COLO668 (cell line): ENCODE results near the gene PLCG2.

Experiments
- DNase-seq: peaks from one replicate; lab custom pipeline; 2025; ENCODE audit not compliant: unreplicated experiment; lab: John Stamatoyannopoulos, UW

Gene PLCG2

GRCh38 chr16:81814751-81815428, 35.8 kb downstream of the PLCG2 start:
- no peak for DNase-seq

- DNase-seq = no peak
Observed at GRCh38 chr16:81815429-81815766, 36.3 kb downstream of the PLCG2 start.

- DNase-seq = no peak
Observed at GRCh38 chr16:81816351-81816750, 37.3 kb downstream of the PLCG2 start.

GRCh38 chr16:81816793-81817210, 37.7 kb downstream of the PLCG2 start:
- no peak for DNase-seq

GRCh38 chr16:81817296-81817695, 38.2 kb downstream of the PLCG2 start:
- no peak for DNase-seq

GRCh38 chr16:81817789-81818567, 38.9 kb downstream of the PLCG2 start:
- DNase-seq = no peak

GRCh38 chr16:81818568-81818896, 39.4 kb downstream of the PLCG2 start:
- no peak for DNase-seq

GRCh38 chr16:81818905-81819304, 39.8 kb downstream of the PLCG2 start:
- no peak for DNase-seq

- no peak for DNase-seq
Observed at GRCh38 chr16:81821436-81822128, 42.5 kb downstream of the PLCG2 start.

GRCh38 chr16:81823111-81823510, 44.0 kb downstream of the PLCG2 start:
- no peak for DNase-seq

- no peak for DNase-seq
Observed at GRCh38 chr16:81823734-81824133, 44.6 kb downstream of the PLCG2 start.

GRCh38 chr16:81826523-81826922, 47.4 kb downstream of the PLCG2 start:
- DNase-seq = no peak

GRCh38 chr16:81830845-81831540, 51.9 kb downstream of the PLCG2 start:
- no peak for DNase-seq

GRCh38 chr16:81831722-81832126, 52.6 kb downstream of the PLCG2 start:
- DNase-seq = no peak

GRCh38 chr16:81832801-81833547, 53.9 kb downstream of the PLCG2 start:
- DNase-seq = no peak

- no peak for DNase-seq
Observed at GRCh38 chr16:81833751-81834150, 54.7 kb downstream of the PLCG2 start.

GRCh38 chr16:81834868-81835267, 55.8 kb downstream of the PLCG2 start:
- DNase-seq = no peak

GRCh38 chr16:81836279-81837054, 57.4 kb downstream of the PLCG2 start:
- DNase-seq = no peak

- DNase-seq = no peak
Observed at GRCh38 chr16:81837312-81837751, 58.2 kb downstream of the PLCG2 start.

GRCh38 chr16:81838794-81839193, 59.7 kb downstream of the PLCG2 start:
- no peak for DNase-seq
